Ishikawa (cell line): ENCODE results near the gene FAN1.

Source experiments
- CEBPB ChIP-seq: IDR thresholded peaks from 2 replicates; pipeline ENCODE4 v1.6.1; 2012
- CREB1 ChIP-seq: IDR thresholded peaks from 2 replicates; pipeline ENCODE4 v1.6.1; 2012; ENCODE audit warnings: low read depth
- EGR1 ChIP-seq: IDR thresholded peaks from 2 replicates; pipeline ENCODE4 v1.6.1; 2012
- EP300 ChIP-seq: IDR thresholded peaks from 2 replicates; pipeline ENCODE4 v1.6.1; 2012; ENCODE audit warnings: borderline replicate concordance
- FOXM1 ChIP-seq: IDR thresholded peaks from 2 replicates; pipeline ENCODE4 v1.6.1; 2012; ENCODE audit warnings: low read depth, borderline replicate concordance
- MAX ChIP-seq: IDR thresholded peaks from 2 replicates; pipeline ENCODE4 v1.6.1; 2012
- NFIC ChIP-seq: IDR thresholded peaks from 2 replicates; pipeline ENCODE4 v1.6.1; 2012
- RAD21 ChIP-seq: IDR thresholded peaks from 2 replicates; pipeline ENCODE4 v1.6.1; 2012; ENCODE audit warnings: low read depth
- REST ChIP-seq: IDR thresholded peaks from 2 replicates; pipeline ENCODE4 v1.6.1; 2012; ENCODE audit warnings: low read depth, mild to moderate bottlenecking
- TAF1 ChIP-seq: IDR thresholded peaks from 2 replicates; pipeline ENCODE4 v1.6.1; 2012; ENCODE audit warnings: low read depth, mild to moderate bottlenecking
- TCF12 ChIP-seq: IDR thresholded peaks from 2 replicates; pipeline ENCODE4 v1.6.1; 2012; ENCODE audit warnings: low read depth
- TEAD4 ChIP-seq: IDR thresholded peaks from 2 replicates; pipeline ENCODE4 v1.6.1; 2012
- USF1 ChIP-seq: IDR thresholded peaks from 2 replicates; pipeline ENCODE4 v1.6.1; 2012
- YY1 ChIP-seq: IDR thresholded peaks from 2 replicates; pipeline ENCODE4 v1.6.1; 2012; ENCODE audit warnings: low read depth
- ZBTB7A ChIP-seq: IDR thresholded peaks from 2 replicates; pipeline ENCODE4 v1.6.1; 2012; ENCODE audit warnings: low read depth

FAN1 gene

GRCh38 chr15:30990446-30991254 lies 86.9 kb downstream of the FAN1 start:
- TF ChIP-seq CEBPB (no peak), USF1 (no peak)

GRCh38 chr15:30991255-30992235 lies 87.8 kb downstream of the FAN1 start, which contains the start of gene MTMR10:
Gene MTMR10, minus strand, starts transcription at chr15:30991628. Its CDS starts 122 bp downstream, at chr15:30991506.
- TF ChIP-seq USF1 (no peak), FOXM1 (no peak), RAD21 (no peak), NFIC (no peak), MAX (0 out of 2 replicates have a peak, but pooled peaks have one; percentile 1), EGR1 (no peak), EP300 (no peak; the same call in 1 of the 2 replicates), TEAD4 (no peak), TCF12 (no peak; the same call in 1 of the 2 replicates), TAF1 (peak; percentile 58; the same call in 1 of the 2 replicates), CREB1 (no peak), CEBPB (no peak), ZBTB7A (peak; percentile 87), REST (no peak; the same call in 1 of the 2 replicates), YY1 (0 out of 2 replicates have a peak, but pooled peaks have one; percentile 23)

- no peak for TF ChIP-seq FOXM1
- TF ChIP-seq TAF1: no peak
Observed at GRCh38 chr15:30992249-30992864, 88.6 kb downstream of the FAN1 start.
